K562 (cell line): ENCODE results near the gene STX7. TPM values are rescaled to one million over a fixed set of nuclear protein-coding genes. Genes with fewer than 3 reads are reported as not detected.

Experiments
- ATAC-seq: fragments of 200-7000 bp; cut with Tn5 transposase; 3 replicates; pipeline ENCODE4 v1.9.1; 2020; ENCODE audit warnings: moderate library complexity
- BruUV-seq: library from RNA; stranded (reverse); fragments of 400-500 nt; replicated peaks from 2 replicates; lab custom pipeline; 2021; lab: Mats Ljungman, UMichigan
- CTCF ChIA-PET: fragments of 300-600 bp; formaldehyde crosslinking; extraction: SDS; loops from one replicate; lab custom pipeline; 2021; ENCODE audit warnings: low intra/inter-chr PET ratio; lab: Yijun Ruan, JAX
- POLR2A ChIA-PET: fragments of 300-600, 350-650 bp; sonication (Branson Sonifier 250); formaldehyde crosslinking; extraction: SDS; loops from one replicate; lab custom pipeline; 2021; ENCODE audit warnings: antibody characterized with exemption, inconsistent platforms; lab: Yijun Ruan, JAX
- DNase-seq, 4 experiments: peaks; one replicate each; pipeline versions ENCODE4 v3.0.0 to v3.0.0-alpha.2; 2011 to 2018; ENCODE audit warnings: low spot score in 3 of 4, mixed read lengths in 3 of 4; ENCODE audit errors: extremely low read depth in 1 of 4
- FAIRE-seq: peaks from 2 replicates; lab custom pipeline; 2011; peaks lifted over from hg19 to GRCh38; lab: Jason Lieb, UNC
- H2AFZ ChIP-seq: 2 replicates; pipeline ENCODE4 v1.6.0; 2011; ENCODE audit warnings: low read depth, low read length, control low read depth, inconsistent platforms
- H3K27ac ChIP-seq: fragments of 200-600 bp; 3 replicates; pipeline ENCODE4 v1.8.0; 2011; ENCODE audit warnings: low read depth, mild to moderate bottlenecking, control low read depth, inconsistent platforms, low read length, moderate library complexity, mixed read lengths; ENCODE audit errors: extremely low read depth
- H3K27me3 ChIP-seq, 2 experiments: fragments of 300-600 bp in 1 of 2; 2 replicates in 1 of 2; 3 replicates in 1 of 2; pipeline versions ENCODE4 v1.6.0 to v1.8.0; 2011; ENCODE audit warnings: inconsistent platforms in 2 of 2, low read length in 2 of 2, mild to moderate bottlenecking in 1 of 2, mixed read lengths in 1 of 2, moderate library complexity in 1 of 2; ENCODE audit not compliant: control insufficient read depth in 2 of 2, insufficient read depth in 2 of 2
- H3K36me3 ChIP-seq: fragments of 300-600 bp; 3 replicates; pipeline ENCODE4 v1.8.0; 2011; ENCODE audit warnings: mild to moderate bottlenecking, low read length, inconsistent platforms; ENCODE audit not compliant: control insufficient read depth, insufficient read depth
- H3K4me1 ChIP-seq, 2 experiments: fragments of 200-600 bp in 1 of 2; replicated peaks in 1 of 2; 2 replicates in 1 of 2; 3 replicates in 1 of 2; pipeline versions ENCODE4 v1.5.1 to v1.8.0; 2011; ENCODE audit warnings: inconsistent platforms in 2 of 2, low read length in 2 of 2, mild to moderate bottlenecking in 1 of 2, mixed read lengths in 1 of 2, moderate library complexity in 1 of 2; ENCODE audit not compliant: control insufficient read depth in 2 of 2, insufficient read depth in 2 of 2
- H3K4me2 ChIP-seq: 2 replicates; pipeline ENCODE4 v1.6.1; 2011; ENCODE audit warnings: low read length, control low read depth, inconsistent platforms, mixed read lengths; ENCODE audit not compliant: insufficient read depth
- H3K4me3 ChIP-seq: fragments of 200-600 bp; sonication (generic), shearing (Covaris generic); 2 replicates; pipeline ENCODE4 v1.5.1; 2016; ENCODE audit warnings: control low read depth, inconsistent platforms
- H3K79me2 ChIP-seq: fragments of 200-600 bp; 3 replicates; pipeline ENCODE4 v1.8.0; 2011; ENCODE audit warnings: low read length, inconsistent platforms; ENCODE audit not compliant: control insufficient read depth, insufficient read depth
- H3K9ac ChIP-seq, 2 experiments: 2 replicates each; pipeline versions ENCODE4 v1.6.0 to v1.6.1; 2011; ENCODE audit warnings: low read depth in 2 of 2, low read length in 2 of 2, control low read depth in 1 of 2, inconsistent platforms in 1 of 2, mild to moderate bottlenecking in 1 of 2, mixed read lengths in 1 of 2; ENCODE audit not compliant: insufficient read depth in 1 of 2
- H3K9me1 ChIP-seq: one replicate; pipeline ENCODE4 v1.6.0; 2011; ENCODE audit warnings: inconsistent platforms, mild to moderate bottlenecking, low read length, moderate library complexity; ENCODE audit not compliant: control insufficient read depth, insufficient read depth
- H3K9me3 ChIP-seq: replicated peaks from 2 replicates; pipeline ENCODE4 v1.5.1; 2011; ENCODE audit warnings: low read depth, low read length, inconsistent platforms; ENCODE audit not compliant: control insufficient read depth, insufficient read depth
- H4K20me1 ChIP-seq: replicated peaks from 2 replicates; pipeline ENCODE4 v1.6.1; 2011; ENCODE audit warnings: low read length, inconsistent platforms, mixed read lengths; ENCODE audit not compliant: control insufficient read depth, insufficient read depth
- ARID3B ChIP-seq: fragments of 250-450 bp; sonication (Bioruptor Pico); IDR thresholded peaks from 2 replicates; pipeline ENCODE4 v1.4.0; 2020; ENCODE audit warnings: borderline replicate concordance
- BHLHE40 ChIP-seq: IDR thresholded peaks from 2 replicates; pipeline ENCODE4 v1.6.1; 2011; ENCODE audit warnings: low read length, improper control_type of control experiment
- BRCA1 ChIP-seq, 2 experiments: fragments of 450-650 bp in 1 of 2; sonication (generic) in 1 of 2; formaldehyde crosslinking in 1 of 2; IDR thresholded peaks; 2 replicates each; pipeline versions ENCODE4 v1.5.0 to v1.6.1; 2017 to 2020; ENCODE audit warnings: mild to moderate bottlenecking in 1 of 2, missing genetic modification reagents in 1 of 2
- BRF2 ChIP-seq: IDR thresholded peaks from 3 replicates; pipeline ENCODE4 v1.6.1; 2011; ENCODE audit warnings: borderline replicate concordance, mild to moderate bottlenecking; ENCODE audit not compliant: insufficient read length, insufficient read depth
- DACH1 ChIP-seq: fragments of 450-650 bp; IDR thresholded peaks from 2 replicates; pipeline ENCODE4 v1.6.1; 2018; ENCODE audit not compliant: partially characterized antibody
- DEAF1 ChIP-seq: fragments of 450-650 bp; formaldehyde crosslinking; IDR thresholded peaks from 2 replicates; pipeline ENCODE4 v1.4.0; 2020; ENCODE audit warnings: mild to moderate bottlenecking, moderate library complexity
- E4F1 ChIP-seq: fragments of 250-450 bp; sonication (Bioruptor Pico); IDR thresholded peaks from 2 replicates; pipeline ENCODE4 v1.5.0; 2021; ENCODE audit warnings: mild to moderate bottlenecking, borderline replicate concordance
- EGR1 ChIP-seq: fragments of 450-650 bp; conservative IDR thresholded peaks from 2 replicates; pipeline ENCODE4 v1.6.1; 2017; ENCODE audit warnings: mild to moderate bottlenecking
- TAF7 ChIP-seq: fragments of 450-650 bp; IDR thresholded peaks from 2 replicates; pipeline ENCODE4 v1.6.1; 2016; ENCODE audit warnings: missing genetic modification characterization, missing compliant biosample characterization
- ZZZ3 ChIP-seq: fragments of 450-650 bp; IDR thresholded peaks from 2 replicates; pipeline ENCODE4 v1.6.1; 2016; ENCODE audit warnings: antibody characterized with exemption, mild to moderate bottlenecking, moderate library complexity
- WGBS: fragments of 100-300 bp; shearing (Covaris generic); methylation state at CpG from one replicate; pipeline ENCODE4 v1.1.6; 2016; ENCODE audit warnings: low coverage, mixed read lengths; ENCODE audit not compliant: insufficient coverage; ENCODE audit errors: missing lambda C conversion rate; 5-methylcytosine and 5-hydroxymethylcytosine counted together
- in situ Hi-C: fragments of 300-500 bp; cut with MboI; formaldehyde crosslinking; loops from 4 replicates; pipeline ENCODE4 v1.15.0; 2018; ENCODE audit warnings: inconsistent platforms, mixed read lengths
- intact Hi-C: fragments of 100-400 bp; cut with micrococcal nuclease; formaldehyde crosslinking; loops from 2 replicates; pipeline ENCODE4 v1.14.2; 2022
- polyA plus RNA-seq, 8 experiments: library from polyadenylated mRNA; depleted of rRNA in 4 of 8; stranded (reverse) in 5 of 8; unstranded in 3 of 8; fragments of >200 nt; fragmentation: Nextera tagmentation in 2 of 8; fragmentation: Illumina TruSeq in 1 of 8; extraction: Ambion mirVana in 2 of 8; extraction: Trizol in 1 of 8; gene quantifications; 2 replicates each; pipeline versions ENCODE4 v1.2.1 to v1.2.3, GENCODE V29; 2011 to 2014; ENCODE audit warnings: inconsistent platforms in 1 of 8, missing spikeins in 1 of 8
- total RNA-seq, 7 experiments: library from RNA; depleted of rRNA in 6 of 7; stranded (reverse); fragments of >200 nt in 6 of 7; fragmentation: Illumina TruSeq in 2 of 7; extraction: Trizol in 2 of 7; gene quantifications; 2 replicates each; pipeline versions ENCODE4 v1.2.1 to v1.2.3, GENCODE V29; 2011 to 2021; ENCODE audit warnings: low replicate concordance in 1 of 7

Gene STX7
- total and polyA plus RNA-seq, 9 of the 15 experiments (the other 6 are each of a cell fraction or from before 2014, with no cell fraction given), result 13.0 to 34.4 (median 25.3) TPM

GRCh38 chr6:132414761-132415160 lies 98.2 kb downstream of the STX7 start (continued):
- no peak for TF ChIP-seq DEAF1 (CRISPR knock-in tag)

GRCh38 chr6:132414322-132414721 lies 98.6 kb downstream of the STX7 start:
- no peak for TF ChIP-seq ARID3B (CRISPR knock-in tag)
- no peak for TF ChIP-seq E4F1 (CRISPR knock-in tag)
- TF ChIP-seq TAF7 (tag), result no peak
- no peak for TF ChIP-seq BHLHE40
- no peak for TF ChIP-seq DACH1
- TF ChIP-seq EGR1, result no peak
- no peak for TF ChIP-seq BRCA1 (IDR thresholded peaks at IDR 0.05)
- no peak for TF ChIP-seq BRCA1 (CRISPR knock-in tag; IDR thresholded peaks at IDR 0.05)
- TF ChIP-seq ZZZ3, result no peak
- no peak for TF ChIP-seq BRF2
- no peak for FAIRE-seq
- intact Hi-C loops, result no loop called here
- in situ Hi-C loops, result no loop called here
- H3K9me3 ChIP-seq, result no peaks in the 10 kb centered on the region
- no peak overlapping the region for H3K9ac ChIP-seq
- H3K9me1 ChIP-seq, result no peaks in the 10 kb centered on the region
- no TSS peak for BruUV-seq
- no peaks in the 10 kb centered on the region for H4K20me1 ChIP-seq
- no peak overlapping the region for H3K4me2 ChIP-seq
- H3K27me3 ChIP-seq, result no peaks in the 10 kb centered on the region
- 3% methylated on average over 6 of the region's 6 CpGs for WGBS
- H3K79me2 ChIP-seq, result no peaks in the 10 kb centered on the region
- POLR2A ChIA-PET, result no interaction called here
- no peak overlapping the region for H3K27ac ChIP-seq
- no peaks in the 10 kb centered on the region for H3K4me1 ChIP-seq
- CTCF ChIA-PET, result no interaction called here
- no peaks in the 10 kb centered on the region for H3K36me3 ChIP-seq
- no peak for ATAC-seq
- no peak overlapping the region for H2AFZ ChIP-seq
- H3K4me3 ChIP-seq, result no peak overlapping the region
- no peak for DNase-seq
